GM23338 (cell line): ENCODE data around the gene ZBTB49. TPM values are rescaled to one million over a fixed set of nuclear protein-coding genes. Genes with fewer than 3 reads are reported as not detected.

Experiments
- ATAC-seq: fragments of 200-7000 bp; cut with Tn5 transposase; 3 replicates; pipeline ENCODE4 v1.9.1; 2020
- DNase-seq: peaks from one replicate; pipeline ENCODE4 v3.0.0-alpha.2; 2015; ENCODE audit warnings: low spot score
- H2AFZ ChIP-seq: fragments of 200-600 bp; sonication (generic); 2 replicates; pipeline ENCODE4 v1.8.0; 2016; ENCODE audit warnings: antibody characterized with exemption, mild to moderate bottlenecking, moderate library complexity
- H3F3A ChIP-seq: fragments of 200-600 bp; sonication (generic); replicated peaks from 2 replicates; pipeline ENCODE4 v1.8.0; 2017; ENCODE audit warnings: antibody characterized with exemption, mixed run types, low read depth
- H3K27ac ChIP-seq: fragments of 200-600 bp; sonication (generic); 2 replicates; pipeline ENCODE4 v1.6.1; 2016; ENCODE audit warnings: low read depth
- H3K27me3 ChIP-seq: fragments of 200-600 bp; sonication (generic); 2 replicates; pipeline ENCODE4 v1.8.0; 2016; ENCODE audit warnings: mild to moderate bottlenecking, mixed run types, moderate library complexity; ENCODE audit not compliant: insufficient read depth
- H3K36me3 ChIP-seq: fragments of 200-600 bp; sonication (generic); 2 replicates; pipeline ENCODE4 v1.8.0; 2016; ENCODE audit warnings: mild to moderate bottlenecking; ENCODE audit not compliant: insufficient read depth
- H3K4me1 ChIP-seq: fragments of 200-600 bp; sonication (generic); 2 replicates; pipeline ENCODE4 v1.8.0; 2016; ENCODE audit warnings: mild to moderate bottlenecking, moderate library complexity; ENCODE audit not compliant: insufficient read depth
- H3K4me2 ChIP-seq: fragments of 200-600 bp; sonication (generic); 2 replicates; pipeline ENCODE4 v1.7.1; 2017; ENCODE audit warnings: mixed run types
- H3K4me3 ChIP-seq: fragments of 200-600 bp; sonication (generic); 2 replicates; pipeline ENCODE4 v1.6.1; 2016; ENCODE audit warnings: mixed run types
- H3K79me2 ChIP-seq: fragments of 200-600 bp; sonication (generic); replicated peaks from 2 replicates; pipeline ENCODE4 v1.8.0; 2017; ENCODE audit warnings: mild to moderate bottlenecking; ENCODE audit not compliant: insufficient read depth
- H3K9me2 ChIP-seq: fragments of 200-600 bp; sonication (generic); 2 replicates; pipeline ENCODE4 v1.8.0; 2017; ENCODE audit not compliant: insufficient read depth
- H4K20me1 ChIP-seq: fragments of 200-600 bp; sonication (generic); replicated peaks from 2 replicates; pipeline ENCODE4 v1.8.0; 2017; ENCODE audit warnings: mild to moderate bottlenecking; ENCODE audit not compliant: insufficient read depth
- H3K27ac Mint-ChIP-seq: 2 replicates; pipeline ENCODE4 v1.8.0; 2020; ENCODE audit warnings: inconsistent platforms, mild to moderate bottlenecking, moderate library complexity, mixed read lengths
- H3K27me3 Mint-ChIP-seq: 3 replicates; pipeline ENCODE4 v1.8.0; 2022; ENCODE audit warnings: low read depth, mild to moderate bottlenecking, moderate library complexity, mixed read lengths, inconsistent platforms; ENCODE audit not compliant: insufficient read depth, poor library complexity
- H3K36me3 Mint-ChIP-seq: 3 replicates; pipeline ENCODE4 v1.8.0; 2021; ENCODE audit warnings: low read depth, mild to moderate bottlenecking, inconsistent platforms, moderate library complexity, mixed read lengths
- H3K4me1 Mint-ChIP-seq: 3 replicates; pipeline ENCODE4 v1.8.0; 2020; ENCODE audit warnings: mild to moderate bottlenecking, inconsistent platforms, mixed read lengths
- H3K4me3 Mint-ChIP-seq: 3 replicates; pipeline ENCODE4 v1.8.0; 2021; ENCODE audit warnings: moderate library complexity, mild to moderate bottlenecking, inconsistent platforms, mixed read lengths
- H3K9me3 Mint-ChIP-seq: 3 replicates; pipeline ENCODE4 v1.8.0; 2020; ENCODE audit warnings: moderate library complexity, mild to moderate bottlenecking, inconsistent platforms, mixed read lengths
- CREB1 ChIP-seq: fragments of 250-450 bp; sonication (Bioruptor Pico); IDR thresholded peaks from 2 replicates; pipeline ENCODE4 v1.5.0; 2020; ENCODE audit warnings: low read depth, mild to moderate bottlenecking, moderate library complexity
- EZH2 ChIP-seq: fragments of 200-600 bp; sonication (generic); IDR thresholded peaks from one replicate; pipeline ENCODE4 v1.8.0; 2017; ENCODE audit warnings: antibody characterized with exemption, mild to moderate bottlenecking, low read depth; ENCODE audit not compliant: unreplicated experiment
- EZH2phosphoT487 ChIP-seq: fragments of 200-600 bp; sonication (generic); IDR thresholded peaks from one replicate; pipeline ENCODE4 v1.8.1; 2018; ENCODE audit warnings: antibody characterized with exemption; ENCODE audit not compliant: unreplicated experiment
- JUNB ChIP-seq: IDR thresholded peaks from one replicate; pipeline ENCODE4 v1.6.1; 2016; ENCODE audit warnings: antibody characterized with exemption; ENCODE audit not compliant: unreplicated experiment
- NANOG ChIP-seq: IDR thresholded peaks from 2 replicates; pipeline ENCODE4 v1.6.1; 2016; ENCODE audit warnings: antibody characterized with exemption, borderline replicate concordance
- POLR2AphosphoS5 ChIP-seq: IDR thresholded peaks from 2 replicates; pipeline ENCODE4 v1.6.1; 2016; ENCODE audit warnings: antibody characterized with exemption, low read depth
- STAT1 ChIP-seq: IDR thresholded peaks from one replicate; pipeline ENCODE4 v1.6.1; 2016; ENCODE audit warnings: antibody characterized with exemption; ENCODE audit not compliant: unreplicated experiment
- ZNF114 ChIP-seq: fragments of 250-450 bp; sonication (Bioruptor Pico); IDR thresholded peaks from 2 replicates; pipeline ENCODE4 v1.5.0; 2020; ENCODE audit warnings: mild to moderate bottlenecking, moderate library complexity
- ZNF331 ChIP-seq: fragments of 250-450 bp; sonication (Bioruptor Pico); IDR thresholded peaks from 2 replicates; pipeline ENCODE4 v1.5.0; 2020; ENCODE audit warnings: low read depth, mild to moderate bottlenecking, moderate library complexity
- polyA plus RNA-seq: library from polyadenylated mRNA; unstranded; fragments of >200 nt; fragmentation: Nextera tagmentation; extraction: Ambion mirVana; gene quantifications from 2 replicates; pipeline ENCODE4 v1.2.1, GENCODE V29; 2016
- total RNA-seq: library from RNA; depleted of rRNA; stranded (reverse); fragments of >200 nt; shearing (Covaris generic); gene quantifications from 2 replicates; pipeline ENCODE4 v1.2.3, GENCODE V29; 2014
- TF ChIP-seq, protein P1 (sequence below), 2 experiments: fragments of 200-600 bp in 1 of 2; sonication (generic) in 1 of 2; conservative IDR thresholded peaks; 2 replicates each; pipeline versions ENCODE4 v1.5.1 to v1.6.1; 2016 to 2017; ENCODE audit warnings: antibody characterized with exemption in 2 of 2, low read depth in 2 of 2, mild to moderate bottlenecking in 2 of 2, moderate library complexity in 1 of 2
- TF ChIP-seq, protein P2 (sequence below): IDR thresholded peaks from one replicate; pipeline ENCODE4 v1.6.1; 2018; ENCODE audit warnings: antibody characterized with exemption; ENCODE audit not compliant: unreplicated experiment
- TF ChIP-seq, protein P3 (sequence below): IDR thresholded peaks from 2 replicates; pipeline ENCODE4 v1.6.1; 2016; ENCODE audit warnings: antibody characterized with exemption

ZBTB49 gene
- total and polyA plus RNA-seq, 2 experiments from 2014 or later: 4.1 to 6.0 TPM

DNA sequence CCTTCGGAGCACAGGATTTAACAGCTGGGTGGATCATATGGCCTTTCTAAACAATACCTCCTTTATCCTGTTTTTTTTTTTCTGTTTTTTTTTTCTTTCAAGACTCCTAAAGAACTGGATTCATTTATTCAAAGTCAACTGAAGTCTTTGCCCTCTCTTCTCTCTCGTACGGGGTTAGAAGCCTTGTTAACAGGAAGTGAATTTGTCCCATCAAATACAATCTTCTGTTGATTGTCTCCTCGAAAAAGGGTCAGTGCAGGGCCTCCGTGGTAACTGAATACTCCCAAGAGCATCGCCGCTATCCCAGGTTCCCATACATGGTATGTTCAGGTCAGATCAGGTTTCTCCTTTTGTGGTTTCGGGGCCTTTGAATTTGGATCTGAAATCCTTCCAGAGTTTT lies 40.2 kb upstream of the ZBTB49 start (continued):
- TF ChIP-seq, protein P1, sequence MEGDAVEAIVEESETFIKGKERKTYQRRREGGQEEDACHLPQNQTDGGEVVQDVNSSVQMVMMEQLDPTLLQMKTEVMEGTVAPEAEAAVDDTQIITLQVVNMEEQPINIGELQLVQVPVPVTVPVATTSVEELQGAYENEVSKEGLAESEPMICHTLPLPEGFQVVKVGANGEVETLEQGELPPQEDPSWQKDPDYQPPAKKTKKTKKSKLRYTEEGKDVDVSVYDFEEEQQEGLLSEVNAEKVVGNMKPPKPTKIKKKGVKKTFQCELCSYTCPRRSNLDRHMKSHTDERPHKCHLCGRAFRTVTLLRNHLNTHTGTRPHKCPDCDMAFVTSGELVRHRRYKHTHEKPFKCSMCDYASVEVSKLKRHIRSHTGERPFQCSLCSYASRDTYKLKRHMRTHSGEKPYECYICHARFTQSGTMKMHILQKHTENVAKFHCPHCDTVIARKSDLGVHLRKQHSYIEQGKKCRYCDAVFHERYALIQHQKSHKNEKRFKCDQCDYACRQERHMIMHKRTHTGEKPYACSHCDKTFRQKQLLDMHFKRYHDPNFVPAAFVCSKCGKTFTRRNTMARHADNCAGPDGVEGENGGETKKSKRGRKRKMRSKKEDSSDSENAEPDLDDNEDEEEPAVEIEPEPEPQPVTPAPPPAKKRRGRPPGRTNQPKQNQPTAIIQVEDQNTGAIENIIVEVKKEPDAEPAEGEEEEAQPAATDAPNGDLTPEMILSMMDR (conservative IDR thresholded peaks at IDR 0.05; ENCODE audit: low read depth in 2 of 2): no peak
- TF ChIP-seq, protein P2, sequence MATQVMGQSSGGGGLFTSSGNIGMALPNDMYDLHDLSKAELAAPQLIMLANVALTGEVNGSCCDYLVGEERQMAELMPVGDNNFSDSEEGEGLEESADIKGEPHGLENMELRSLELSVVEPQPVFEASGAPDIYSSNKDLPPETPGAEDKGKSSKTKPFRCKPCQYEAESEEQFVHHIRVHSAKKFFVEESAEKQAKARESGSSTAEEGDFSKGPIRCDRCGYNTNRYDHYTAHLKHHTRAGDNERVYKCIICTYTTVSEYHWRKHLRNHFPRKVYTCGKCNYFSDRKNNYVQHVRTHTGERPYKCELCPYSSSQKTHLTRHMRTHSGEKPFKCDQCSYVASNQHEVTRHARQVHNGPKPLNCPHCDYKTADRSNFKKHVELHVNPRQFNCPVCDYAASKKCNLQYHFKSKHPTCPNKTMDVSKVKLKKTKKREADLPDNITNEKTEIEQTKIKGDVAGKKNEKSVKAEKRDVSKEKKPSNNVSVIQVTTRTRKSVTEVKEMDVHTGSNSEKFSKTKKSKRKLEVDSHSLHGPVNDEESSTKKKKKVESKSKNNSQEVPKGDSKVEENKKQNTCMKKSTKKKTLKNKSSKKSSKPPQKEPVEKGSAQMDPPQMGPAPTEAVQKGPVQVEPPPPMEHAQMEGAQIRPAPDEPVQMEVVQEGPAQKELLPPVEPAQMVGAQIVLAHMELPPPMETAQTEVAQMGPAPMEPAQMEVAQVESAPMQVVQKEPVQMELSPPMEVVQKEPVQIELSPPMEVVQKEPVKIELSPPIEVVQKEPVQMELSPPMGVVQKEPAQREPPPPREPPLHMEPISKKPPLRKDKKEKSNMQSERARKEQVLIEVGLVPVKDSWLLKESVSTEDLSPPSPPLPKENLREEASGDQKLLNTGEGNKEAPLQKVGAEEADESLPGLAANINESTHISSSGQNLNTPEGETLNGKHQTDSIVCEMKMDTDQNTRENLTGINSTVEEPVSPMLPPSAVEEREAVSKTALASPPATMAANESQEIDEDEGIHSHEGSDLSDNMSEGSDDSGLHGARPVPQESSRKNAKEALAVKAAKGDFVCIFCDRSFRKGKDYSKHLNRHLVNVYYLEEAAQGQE: no peak
- TF ChIP-seq EZH2phosphoT487: no peak

DNA sequence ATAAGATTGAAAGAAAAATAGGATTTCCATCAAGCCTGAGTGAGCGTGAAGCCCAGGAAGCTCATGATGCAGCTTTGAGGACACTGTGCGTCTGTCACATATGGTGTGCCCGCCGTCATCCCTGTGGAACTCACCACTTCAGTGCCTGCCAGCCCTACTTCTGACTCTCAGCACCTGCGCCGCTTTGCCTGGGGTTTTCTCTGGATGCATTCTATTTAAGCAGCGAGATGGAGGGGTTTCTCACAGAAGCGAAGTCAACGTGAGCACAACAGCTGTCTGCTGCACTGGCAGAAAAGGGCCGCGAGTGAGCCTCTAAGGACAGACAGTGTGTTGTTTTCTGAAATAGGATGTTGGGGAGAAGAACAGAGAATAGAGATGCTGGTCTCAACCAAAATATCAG lies 35.9 kb upstream of the ZBTB49 start:
- ATAC-seq: no peak
- Histone ChIP-seq H3K9me2 (no peaks in the 10 kb centered on the region), H3K27ac (no peak overlapping the region), H3K4me1 (peaks cover 1% of the 10 kb centered on the region; the same call in 1 of the 2 replicates), H2AFZ (no peak overlapping the region), H3F3A (no peaks in the 10 kb centered on the region), H3K4me2 (no peak overlapping the region), H4K20me1 (no peaks in the 10 kb centered on the region), H3K36me3 (no peaks in the 10 kb centered on the region), H3K27me3 (peaks cover 9% of the 10 kb centered on the region; the same call in 1 of the 2 replicates), H3K79me2 (no peaks in the 10 kb centered on the region), H3K4me3 (no peak overlapping the region)
- no peak for DNase-seq
- Mint-ChIP-seq H3K36me3 (no peaks in the 10 kb centered on the region), H3K4me3 (no peak overlapping the region), H3K27me3 (peaks cover 6% of the 10 kb centered on the region), H3K4me1 (peaks cover 1% of the 10 kb centered on the region; the same call in 2 of the 3 replicates), H3K27ac (no peak overlapping the region), H3K9me3 (no peaks in the 10 kb centered on the region)
- TF ChIP-seq, protein P1 (conservative IDR thresholded peaks at IDR 0.05; ENCODE audit: low read depth in 2 of 2): no peak
- TF ChIP-seq NANOG (no peak), CREB1 (CRISPR knock-in tag) (no peak), EZH2phosphoT487 (no peak), STAT1 (no peak), JUNB (no peak), ZNF114 (CRISPR knock-in tag) (no peak), EZH2 (no peak), ZNF331 (CRISPR knock-in tag) (no peak), POLR2AphosphoS5 (no peak)
- TF ChIP-seq, protein P2: no peak
- TF ChIP-seq, protein P3, sequence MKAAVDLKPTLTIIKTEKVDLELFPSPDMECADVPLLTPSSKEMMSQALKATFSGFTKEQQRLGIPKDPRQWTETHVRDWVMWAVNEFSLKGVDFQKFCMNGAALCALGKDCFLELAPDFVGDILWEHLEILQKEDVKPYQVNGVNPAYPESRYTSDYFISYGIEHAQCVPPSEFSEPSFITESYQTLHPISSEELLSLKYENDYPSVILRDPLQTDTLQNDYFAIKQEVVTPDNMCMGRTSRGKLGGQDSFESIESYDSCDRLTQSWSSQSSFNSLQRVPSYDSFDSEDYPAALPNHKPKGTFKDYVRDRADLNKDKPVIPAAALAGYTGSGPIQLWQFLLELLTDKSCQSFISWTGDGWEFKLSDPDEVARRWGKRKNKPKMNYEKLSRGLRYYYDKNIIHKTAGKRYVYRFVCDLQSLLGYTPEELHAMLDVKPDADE: no peak
